ENCODE data around the gene RBBP5.
A peak's percentile ranks its signal among the peaks of the same experiment; 100 is the strongest.
"Not testable (repeated sequence)": the region's sequence is repeated elsewhere in the genome, so short reads cannot be mapped to it uniquely, and the experiment has no call there.

Gene RBBP5, protein sequence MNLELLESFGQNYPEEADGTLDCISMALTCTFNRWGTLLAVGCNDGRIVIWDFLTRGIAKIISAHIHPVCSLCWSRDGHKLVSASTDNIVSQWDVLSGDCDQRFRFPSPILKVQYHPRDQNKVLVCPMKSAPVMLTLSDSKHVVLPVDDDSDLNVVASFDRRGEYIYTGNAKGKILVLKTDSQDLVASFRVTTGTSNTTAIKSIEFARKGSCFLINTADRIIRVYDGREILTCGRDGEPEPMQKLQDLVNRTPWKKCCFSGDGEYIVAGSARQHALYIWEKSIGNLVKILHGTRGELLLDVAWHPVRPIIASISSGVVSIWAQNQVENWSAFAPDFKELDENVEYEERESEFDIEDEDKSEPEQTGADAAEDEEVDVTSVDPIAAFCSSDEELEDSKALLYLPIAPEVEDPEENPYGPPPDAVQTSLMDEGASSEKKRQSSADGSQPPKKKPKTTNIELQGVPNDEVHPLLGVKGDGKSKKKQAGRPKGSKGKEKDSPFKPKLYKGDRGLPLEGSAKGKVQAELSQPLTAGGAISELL

GRCh38 chr1:205121660-205122488 lies at the start of gene RBBP5:
TSS of gene RBBP5 (minus strand) at chr1:205121978. CDS start at chr1:205121873, 105 bp downstream.
- DNase-seq (ENCODE audit: low read depth) = peak; percentile 98

- DNase-seq (ENCODE audit: low read depth) = no peak
Measured at GRCh38 chr1:205171369-205171768, 49.6 kb upstream of the RBBP5 start.

DNA sequence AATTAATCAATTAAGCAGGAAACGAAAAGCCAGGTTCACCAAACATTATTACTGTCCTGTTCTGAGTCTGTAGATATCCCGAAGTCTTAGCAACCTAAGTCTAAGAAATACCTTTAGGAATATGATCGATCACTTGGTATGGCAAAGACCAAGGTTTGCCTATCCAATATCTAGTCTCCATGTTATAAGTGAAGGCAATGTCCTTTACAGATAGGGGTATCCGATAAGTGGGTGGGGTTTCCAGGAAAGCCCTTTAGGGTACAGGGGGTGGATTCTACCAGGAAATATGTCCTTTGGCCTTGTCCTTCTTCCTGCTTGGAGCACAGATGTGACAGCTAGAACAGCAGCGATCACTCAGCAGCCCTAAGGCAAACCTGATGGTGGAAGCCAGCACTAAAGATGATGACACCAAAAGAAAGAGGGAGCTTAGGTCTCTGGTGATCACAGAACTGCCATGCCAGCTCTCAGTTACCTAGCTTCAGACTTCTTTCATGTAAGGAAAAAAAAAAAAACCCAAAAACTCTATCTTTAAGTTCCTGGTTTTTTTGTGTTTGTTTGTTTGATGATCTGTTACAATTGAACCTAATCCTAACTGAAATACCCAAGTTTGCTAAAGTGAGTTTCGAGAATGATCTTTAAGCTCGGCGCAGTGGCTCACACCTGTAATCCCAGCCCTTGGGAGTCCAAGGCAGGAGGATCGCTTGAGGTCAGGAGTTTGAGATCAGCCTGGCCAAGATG lies 48.9 kb upstream of the RBBP5 start:
- no peak for DNase-seq (ENCODE audit: low read depth)

DNA sequence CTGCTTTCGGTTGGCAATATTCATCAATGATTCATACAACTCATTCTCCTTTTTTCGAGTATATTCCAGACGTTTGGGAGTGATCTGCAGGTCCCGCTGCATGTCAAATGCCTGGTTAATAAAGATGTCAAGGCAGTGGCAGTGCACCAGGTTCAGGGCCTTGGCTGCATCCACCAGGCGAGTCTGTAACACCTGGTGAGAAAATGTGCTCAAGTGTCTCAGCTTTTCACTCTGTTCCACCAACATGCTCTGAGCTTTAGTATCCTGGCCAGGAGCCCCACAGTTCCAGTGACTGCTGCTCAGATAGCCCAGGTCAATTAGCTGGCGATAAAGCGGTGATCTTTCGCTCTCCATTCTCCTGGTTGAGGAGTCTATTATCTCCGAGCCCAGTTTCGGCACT lies 47.5 kb upstream of the RBBP5 start:
- no peak for DNase-seq (ENCODE audit: low read depth)

- no peak for DNase-seq (ENCODE audit: low read depth)
Measured at GRCh38 chr1:205168291-205168690, 46.5 kb upstream of the RBBP5 start.

- peak; percentile 96 for DNase-seq (ENCODE audit: low read depth)
Measured at GRCh38 chr1:205162301-205162700, 40.5 kb upstream of the RBBP5 start.

- DNase-seq (ENCODE audit: low read depth) = peak; percentile 95
Measured at GRCh38 chr1:205161076-205161475, 39.3 kb upstream of the RBBP5 start.

GRCh38 chr1:205158048-205158616 lies 36.4 kb upstream of the RBBP5 start:
- DNase-seq (ENCODE audit: low read depth) = no peak

GRCh38 chr1:205155665-205156377 lies 34.0 kb upstream of the RBBP5 start:
- DNase-seq (ENCODE audit: low read depth) = not testable (repeated sequence)

GRCh38 chr1:205152505-205152904 lies 30.7 kb upstream of the RBBP5 start:
- DNase-seq (ENCODE audit: low read depth) = no peak

GRCh38 chr1:205150651-205151428 lies 29.1 kb upstream of the RBBP5 start:
- DNase-seq (ENCODE audit: low read depth) = no peak

GRCh38 chr1:205147191-205147835 lies 25.5 kb upstream of the RBBP5 start:
- peak; percentile 73 for DNase-seq (ENCODE audit: low read depth)

- peak; percentile 80 for DNase-seq (ENCODE audit: low read depth)
Measured at GRCh38 chr1:205144751-205145150, 23.0 kb upstream of the RBBP5 start.

GRCh38 chr1:205144046-205144720 lies 22.4 kb upstream of the RBBP5 start:
- DNase-seq (ENCODE audit: low read depth) = no peak

GRCh38 chr1:205142102-205142469 lies 20.3 kb upstream of the RBBP5 start:
- no peak for DNase-seq (ENCODE audit: low read depth)

GRCh38 chr1:205141236-205142101 lies 19.7 kb upstream of the RBBP5 start:
- peak; percentile 80 for DNase-seq (ENCODE audit: low read depth)

GRCh38 chr1:205140113-205140512 lies 18.3 kb upstream of the RBBP5 start:
- no peak for DNase-seq (ENCODE audit: low read depth)

- no peak for DNase-seq (ENCODE audit: low read depth)
Measured at GRCh38 chr1:205137901-205138300, 16.1 kb upstream of the RBBP5 start.

All from amniotic epithelial cell (primary cell).